T-helper 22 cell (primary cell): ENCODE results near the gene MBP.

Experiments
- DNase-seq: peaks from one replicate; pipeline ENCODE4 v3.0.0-alpha.2; 2020; ENCODE audit warnings: low read depth

Gene MBP

GRCh38 chr18:77132369-77133050 lies at the start of gene MBP:
TSS of gene MBP (minus strand) at chr18:77132783. CDS start at chr18:77105261, 27,522 bp downstream.
- peak; percentile 59 for DNase-seq

DNA sequence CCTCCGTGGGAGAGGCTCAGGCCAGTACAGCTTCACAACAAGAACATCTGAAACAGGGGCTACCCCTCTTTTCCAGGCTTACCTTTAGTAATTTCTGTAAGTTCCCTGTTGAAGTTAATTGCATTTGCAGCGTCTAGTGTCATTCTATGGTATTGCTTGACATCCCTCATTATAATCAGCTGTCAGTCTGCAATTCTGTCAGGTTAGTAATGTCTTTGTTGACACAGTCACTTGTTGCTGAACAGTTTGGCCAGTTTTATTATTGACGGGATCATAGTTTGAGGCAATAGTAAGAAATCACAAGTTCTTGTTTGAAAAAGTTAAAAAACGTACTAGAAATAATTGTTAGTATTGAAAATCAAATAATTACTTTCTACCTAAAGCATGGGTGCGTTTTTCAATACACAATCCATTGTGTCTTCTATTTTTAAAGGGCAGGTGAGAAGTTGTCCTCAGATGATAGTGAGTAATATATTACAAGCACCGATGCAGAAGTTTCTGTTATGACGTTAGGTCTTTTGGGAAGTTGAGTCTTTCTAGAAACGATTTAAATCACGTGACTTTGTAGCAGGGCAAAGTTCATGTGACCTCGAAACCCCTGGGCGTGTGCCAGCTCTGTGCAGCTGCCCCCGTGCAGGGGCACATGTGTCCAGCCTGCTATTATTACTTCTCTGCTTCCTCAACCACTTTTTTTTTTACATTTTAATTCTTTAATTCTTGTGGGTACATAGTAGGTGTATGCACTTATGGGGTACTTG lies 49.5 kb upstream of the MBP start:
- DNase-seq: no peak

DNA sequence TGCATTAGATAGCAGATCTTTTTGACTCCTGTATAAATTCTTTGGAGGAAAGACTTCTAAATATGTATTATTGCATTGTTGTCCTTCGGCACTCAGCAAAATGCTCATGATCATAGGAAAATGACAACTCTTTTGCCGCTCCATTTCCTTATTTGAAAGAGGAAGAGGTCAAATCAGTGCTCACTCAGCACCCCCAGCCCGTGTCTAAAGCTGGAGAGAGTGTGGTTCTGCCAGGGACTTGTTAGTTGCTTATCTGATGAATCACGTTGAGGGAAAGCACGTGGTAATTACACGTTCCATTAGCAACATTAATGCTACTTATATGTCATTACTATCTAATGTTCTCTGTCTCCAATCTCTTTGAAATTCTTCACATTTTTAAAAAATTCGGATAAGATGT lies 46.0 kb upstream of the MBP start:
- DNase-seq: no peak

GRCh38 chr18:77177009-77177408 lies 44.4 kb upstream of the MBP start:
- no peak for DNase-seq

- no peak for DNase-seq
These were observed 40.9 kb upstream of the MBP start for GRCh38 chr18:77173275-77174030.

- DNase-seq: no peak
These were observed 38.4 kb upstream of the MBP start for GRCh38 chr18:77170890-77171410.

- no peak for DNase-seq
These were observed 36.3 kb upstream of the MBP start for GRCh38 chr18:77168811-77169311.

- no peak for DNase-seq
These were observed 34.7 kb upstream of the MBP start for GRCh38 chr18:77167251-77167650.

GRCh38 chr18:77166523-77166922 lies 33.9 kb upstream of the MBP start:
- DNase-seq: no peak

- no peak for DNase-seq
These were observed 33.1 kb upstream of the MBP start for GRCh38 chr18:77165503-77166188.

- DNase-seq: no peak
These were observed 32.3 kb upstream of the MBP start for GRCh38 chr18:77164763-77165485.

DNA sequence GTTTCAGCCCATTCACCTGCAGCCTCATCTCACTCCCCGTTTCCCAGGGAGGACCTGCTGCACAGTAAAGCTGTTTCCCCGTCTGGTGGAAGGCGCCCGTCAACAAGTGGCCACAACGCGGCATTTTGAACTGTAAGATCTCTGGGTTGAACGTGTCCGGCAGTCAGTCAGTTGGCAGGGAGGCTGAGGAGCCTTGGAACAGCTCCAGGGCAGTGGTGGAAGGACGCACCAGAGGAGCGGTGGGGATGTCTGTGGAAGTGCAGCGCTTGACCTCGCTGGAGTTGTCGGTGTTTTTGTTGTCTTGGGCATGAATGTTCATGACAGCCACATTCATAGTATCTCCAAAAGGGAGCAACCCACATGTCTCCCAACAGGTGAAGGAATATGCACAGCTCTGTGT lies 31.4 kb upstream of the MBP start:
- no peak for DNase-seq

DNA sequence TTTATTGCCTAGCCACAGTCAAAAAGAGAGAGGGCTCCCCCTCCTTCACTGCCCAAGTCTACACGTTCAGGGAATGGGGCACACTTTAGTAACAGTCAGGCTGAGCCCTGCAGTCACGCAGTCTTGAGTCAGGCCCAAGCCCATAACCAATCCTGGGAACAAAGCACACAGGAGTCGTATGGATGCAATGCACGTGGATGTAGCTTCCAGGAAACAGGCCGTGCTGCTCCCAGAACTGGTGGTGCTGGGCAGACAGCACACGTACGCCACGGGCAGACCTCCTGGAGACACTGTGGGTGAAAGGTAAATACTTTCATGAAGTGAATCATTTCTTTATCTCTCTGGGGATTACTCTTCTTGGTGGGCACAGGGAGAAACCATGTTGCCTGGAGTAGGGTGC lies 30.0 kb upstream of the MBP start:
- DNase-seq: no peak

DNA sequence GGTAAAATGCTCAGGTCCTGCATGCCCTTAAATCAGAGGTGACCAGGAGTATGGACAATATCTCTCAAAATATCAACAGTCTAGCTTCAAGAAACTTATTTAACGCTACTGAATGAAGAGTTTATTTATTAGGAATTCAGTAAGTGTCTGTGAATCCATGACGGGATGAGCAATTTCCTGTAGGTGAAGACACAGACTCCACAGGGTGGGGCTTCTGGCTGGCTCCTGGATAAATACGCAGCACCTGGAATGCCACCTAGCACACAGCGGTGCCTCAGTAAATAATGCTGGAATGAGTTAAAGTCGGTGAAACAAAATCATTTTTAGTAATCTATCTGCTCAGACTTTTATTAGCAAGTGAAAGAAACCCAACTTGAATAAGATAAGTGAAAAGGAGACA lies 29.4 kb upstream of the MBP start:
- DNase-seq: no peak

- DNase-seq: no peak
These were observed 28.8 kb upstream of the MBP start for GRCh38 chr18:77161383-77161782.

DNA sequence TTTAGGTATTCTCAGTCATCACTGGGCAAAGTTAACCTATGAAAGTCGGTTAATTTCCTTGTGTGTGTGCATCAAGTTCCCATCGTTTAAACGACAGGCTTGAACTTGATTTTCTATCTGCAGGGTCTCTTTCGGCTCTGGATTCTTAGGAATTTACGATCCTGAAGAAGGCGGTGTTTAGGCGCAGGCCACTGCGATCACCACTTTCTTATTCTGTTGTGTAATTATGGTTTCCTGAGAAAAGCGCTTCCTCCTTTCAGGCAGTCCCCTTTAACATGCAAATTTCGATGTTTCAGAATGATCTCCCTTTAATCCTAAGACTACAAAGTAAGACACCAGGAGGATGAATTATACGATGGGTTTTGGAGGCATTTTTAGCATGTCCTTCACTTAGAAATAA lies 27.9 kb upstream of the MBP start:
- no peak for DNase-seq

GRCh38 chr18:77157312-77157711 lies 24.7 kb upstream of the MBP start:
- DNase-seq: no peak

- DNase-seq: no peak
These were observed 22.4 kb upstream of the MBP start for GRCh38 chr18:77155031-77155430.

DNA sequence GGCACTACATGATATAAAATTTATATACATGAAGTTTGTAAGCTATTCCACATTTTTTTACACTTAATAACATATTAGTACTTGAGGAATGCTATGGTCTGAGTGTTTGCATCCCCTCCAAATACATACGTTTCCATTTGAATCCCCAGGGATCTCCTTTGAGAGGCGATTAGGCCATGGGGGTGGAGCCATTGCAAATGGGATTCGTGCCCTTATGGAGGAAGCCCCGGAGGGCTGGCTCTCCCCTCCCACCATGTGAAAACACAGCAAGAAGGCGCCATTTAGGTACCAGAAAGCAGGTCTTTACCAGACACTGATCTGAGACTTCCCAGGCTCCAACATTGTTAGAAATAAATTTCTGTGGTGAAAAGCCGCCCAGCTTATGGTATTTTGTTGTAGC lies 20.8 kb upstream of the MBP start:
- DNase-seq: no peak

GRCh38 chr18:77151772-77152520 lies 19.4 kb upstream of the MBP start:
- no peak for DNase-seq
